ENCODE results near the gene RASA3. TPM values are rescaled to one million over a fixed set of nuclear protein-coding genes. Genes with fewer than 3 reads are reported as not detected.

RASA3 gene
- total and polyA plus RNA-seq, 12 donors, result 6.8 to 16.9 (median 10.3) TPM

DNA sequence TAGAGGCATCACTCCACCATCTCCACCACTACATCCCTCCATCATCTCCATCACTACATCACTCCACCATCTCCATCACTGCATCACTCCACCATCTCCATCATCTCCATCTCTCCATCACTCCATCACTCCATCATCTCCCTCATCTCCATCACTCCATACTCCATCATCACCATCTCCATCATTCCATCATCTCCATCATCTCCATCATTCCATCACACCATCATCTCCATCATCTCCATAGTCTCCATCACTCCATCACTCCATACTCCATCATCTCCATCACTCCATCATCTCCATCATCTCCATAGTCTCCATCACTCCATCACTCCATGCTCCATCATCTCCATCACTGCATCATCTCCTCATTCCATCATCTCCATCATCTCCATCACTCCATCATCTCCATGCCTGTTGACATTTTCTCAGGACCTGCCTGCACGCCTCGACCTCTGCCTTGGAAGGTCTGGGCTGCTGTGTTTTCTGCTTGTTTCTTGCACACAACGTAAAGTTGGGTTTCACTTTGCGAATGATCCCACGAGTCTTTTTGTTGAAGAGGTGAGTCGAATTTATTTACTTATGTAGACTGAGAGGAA is 21.2 kb upstream of the RASA3 start:
- ATAC-seq (no peak), DNase-seq (no peak)
- intact Hi-C loops (cut with DNase I), result no loop called here
- Histone ChIP-seq H3K27ac (no peak overlapping the region), H3K4me3 (no peak overlapping the region), H3K9me3 (no peaks in the 10 kb centered on the region), H3K4me1 (peaks cover 0 to 20% (median 0%) of the 10 kb centered on the region in 9 donors), H3K36me3 (no peaks in the 10 kb centered on the region), H3K27me3 (no peaks in the 10 kb centered on the region)
- TF ChIP-seq, protein P1, sequence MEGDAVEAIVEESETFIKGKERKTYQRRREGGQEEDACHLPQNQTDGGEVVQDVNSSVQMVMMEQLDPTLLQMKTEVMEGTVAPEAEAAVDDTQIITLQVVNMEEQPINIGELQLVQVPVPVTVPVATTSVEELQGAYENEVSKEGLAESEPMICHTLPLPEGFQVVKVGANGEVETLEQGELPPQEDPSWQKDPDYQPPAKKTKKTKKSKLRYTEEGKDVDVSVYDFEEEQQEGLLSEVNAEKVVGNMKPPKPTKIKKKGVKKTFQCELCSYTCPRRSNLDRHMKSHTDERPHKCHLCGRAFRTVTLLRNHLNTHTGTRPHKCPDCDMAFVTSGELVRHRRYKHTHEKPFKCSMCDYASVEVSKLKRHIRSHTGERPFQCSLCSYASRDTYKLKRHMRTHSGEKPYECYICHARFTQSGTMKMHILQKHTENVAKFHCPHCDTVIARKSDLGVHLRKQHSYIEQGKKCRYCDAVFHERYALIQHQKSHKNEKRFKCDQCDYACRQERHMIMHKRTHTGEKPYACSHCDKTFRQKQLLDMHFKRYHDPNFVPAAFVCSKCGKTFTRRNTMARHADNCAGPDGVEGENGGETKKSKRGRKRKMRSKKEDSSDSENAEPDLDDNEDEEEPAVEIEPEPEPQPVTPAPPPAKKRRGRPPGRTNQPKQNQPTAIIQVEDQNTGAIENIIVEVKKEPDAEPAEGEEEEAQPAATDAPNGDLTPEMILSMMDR (IDR thresholded peaks at IDR 0.05), result no peak
- WGBS, 2 donors, result 95 to 97% methylated on average over 6 of the region's 6 CpGs

DNA sequence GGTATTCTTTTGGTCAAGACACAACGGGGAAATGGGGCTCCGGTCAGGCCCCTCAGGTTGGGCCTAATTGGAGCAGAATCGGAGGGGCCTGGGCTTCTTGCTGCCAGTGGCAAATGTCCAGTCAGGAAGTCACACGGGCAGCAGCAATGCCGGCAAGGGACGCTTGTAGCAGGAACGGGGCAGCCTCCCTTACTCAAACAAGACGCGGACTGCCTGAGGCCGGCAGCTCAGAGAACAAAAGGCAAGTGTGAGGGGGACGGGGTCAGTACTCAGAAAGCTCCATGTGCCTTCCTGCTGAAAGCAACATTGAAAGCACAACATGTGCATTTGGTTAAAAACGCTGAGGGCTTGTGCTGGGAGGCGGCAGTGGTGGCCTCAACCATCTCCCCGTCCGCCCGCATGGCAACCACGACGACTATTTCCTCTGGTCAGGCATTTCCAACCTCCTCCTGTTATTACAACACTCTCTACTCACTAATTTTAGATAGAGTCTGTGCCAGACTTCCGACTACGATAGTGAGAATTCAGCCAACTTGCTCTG is 20.5 kb upstream of the RASA3 start:
- Histone ChIP-seq H3K4me3 (no peak overlapping the region), H3K36me3 (no peaks in the 10 kb centered on the region), H3K27ac (peak overlapping the region in 1 of 10 donors; percentile 26), H3K9me3 (no peaks in the 10 kb centered on the region), H3K4me1 (peaks cover 0 to 26% (median 0%) of the 10 kb centered on the region in 9 donors), H3K27me3 (no peaks in the 10 kb centered on the region)
- TF ChIP-seq, protein P1 (IDR thresholded peaks at IDR 0.05), result no peak
- no peak for ATAC-seq
- intact Hi-C loops (cut with DNase I), result no loop called here
- WGBS, 2 donors, result 62 to 65% methylated on average over 20 of the region's 20 CpGs
- no peak for DNase-seq

DNA sequence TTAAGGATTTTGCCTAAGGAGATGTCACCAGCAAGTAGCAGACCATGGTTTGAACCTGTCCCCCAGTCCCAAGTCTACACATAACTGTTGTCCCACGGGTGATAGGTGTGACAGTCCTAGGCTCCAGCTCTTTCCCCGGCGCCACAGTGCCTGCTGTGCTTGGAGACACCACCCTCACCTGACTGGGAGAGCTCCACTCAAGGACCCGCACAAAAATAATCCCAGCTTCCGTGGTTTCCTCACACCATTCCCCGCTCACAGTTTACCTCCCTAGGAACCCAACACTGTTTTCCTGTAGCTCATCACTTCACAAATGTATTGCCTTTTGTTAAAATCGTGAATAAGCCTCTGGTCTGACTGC is 19.8 kb upstream of the RASA3 start:
- intact Hi-C loops (cut with DNase I), result no loop called here
- TF ChIP-seq, protein P1 (IDR thresholded peaks at IDR 0.05), result no peak
- Histone ChIP-seq H3K27me3 (no peaks in the 10 kb centered on the region), H3K36me3 (no peaks in the 10 kb centered on the region), H3K4me3 (no peak overlapping the region), H3K27ac (no peak overlapping the region), H3K9me3 (no peaks in the 10 kb centered on the region), H3K4me1 (peaks cover 0 to 27% (median 0%) of the 10 kb centered on the region in 9 donors)
- 89 to 92% methylated on average over 7 of the region's 7 CpGs for WGBS, 2 donors
- DNase-seq (no peak), ATAC-seq (no peak)

DNA sequence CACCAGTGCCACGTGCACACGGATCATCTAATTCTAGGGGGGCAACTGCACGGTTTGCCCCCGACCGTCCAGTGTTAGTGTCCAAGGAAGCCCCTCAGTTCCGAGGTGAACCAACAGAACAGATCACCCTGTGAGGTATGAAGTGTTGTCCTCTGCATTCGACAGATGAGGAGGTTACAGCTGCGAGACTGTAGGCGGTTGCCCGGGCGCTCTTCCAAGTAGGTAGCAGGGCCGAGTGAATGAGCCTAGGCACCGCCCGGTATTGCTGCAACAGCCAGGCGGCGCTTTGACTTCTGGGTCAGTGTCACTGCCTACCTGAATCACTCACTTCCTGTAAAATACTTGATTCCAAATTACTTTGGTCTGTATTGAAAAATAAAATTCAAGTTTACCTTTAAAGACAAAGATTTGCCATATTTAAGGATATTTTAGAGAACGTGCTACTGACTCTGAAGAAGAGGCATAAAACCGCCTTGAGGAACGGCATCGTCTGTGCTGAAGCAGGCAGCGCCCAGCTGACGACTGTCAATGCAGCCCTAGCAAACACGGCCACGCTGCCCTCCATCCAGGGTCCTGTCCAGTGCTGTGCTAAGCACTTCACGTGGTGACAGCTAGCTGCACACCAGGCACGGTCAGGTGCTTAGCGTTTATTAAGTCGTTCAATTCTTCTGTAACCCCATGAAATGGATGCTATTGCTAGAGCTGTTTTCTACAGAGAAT is 19.3 kb upstream of the RASA3 start:
- Histone ChIP-seq H3K4me1 (peaks cover 0 to 27% (median 0%) of the 10 kb centered on the region in 9 donors), H3K9me3 (no peaks in the 10 kb centered on the region), H3K27ac (peak overlapping the region in 1 of 10 donors; percentile 65), H3K36me3 (no peaks in the 10 kb centered on the region), H3K4me3 (no peak overlapping the region), H3K27me3 (no peaks in the 10 kb centered on the region)
- TF ChIP-seq, protein P1 (IDR thresholded peaks at IDR 0.05), result no peak
- 72 to 76% methylated on average over 28 of the region's 28 CpGs for WGBS, 2 donors
- intact Hi-C loops (cut with DNase I), result no loop called here
- DNase-seq (no peak), ATAC-seq (peak in 4 of 8 donors; percentile 49 to 73 (median 58))

Data from heart right ventricle (tissue), 16 donors.